ENCODE measurements around the gene MAPK6. TPM values are rescaled to one million over a fixed set of nuclear protein-coding genes. Genes with fewer than 3 reads are reported as not detected.
A peak's percentile ranks its signal among the peaks of the same experiment; 100 is the strongest.

The MAPK6 gene
- total and polyA plus RNA-seq, 9 of the 15 experiments (the other 6 are each of a cell fraction or from before 2014, with no cell fraction given): 28.5 to 97.1 (median 74.0) TPM

- TF ChIP-seq VEZF1 (CRISPR knock-in tag; IDR thresholded peaks at IDR 0.05) (peak; percentile 77), GATAD2A (IDR thresholded peaks at IDR 0.05) (peak; percentile 44; the same call in 1 of the 2 replicates), ZC3H8 (IDR thresholded peaks at IDR 0.05) (no peak), HEY1 (CRISPR knock-in tag; IDR thresholded peaks at IDR 0.05; ENCODE audit: borderline replicate concordance) (no peak), E2F5 (CRISPR knock-in tag; IDR thresholded peaks at IDR 0.05) (no peak), CREB1 (IDR thresholded peaks at IDR 0.05) (peak; percentile 94), CREB1 (CRISPR knock-in tag; IDR thresholded peaks at IDR 0.05) (peak; percentile 93), RBM14 (IDR thresholded peaks at IDR 0.05; ENCODE audit: borderline replicate concordance, insufficient read depth, low read depth, low read length) (no peak), SOX6 (IDR thresholded peaks at IDR 0.05) (peak; percentile 58; the same call in 1 of the 2 replicates), EP400 (IDR thresholded peaks at IDR 0.05) (peak; percentile 81), RB1 (IDR thresholded peaks at IDR 0.05; ENCODE audit: low read depth) (peak; percentile 82), SAP30 (IDR thresholded peaks at IDR 0.05; ENCODE audit: borderline replicate concordance, insufficient read depth, low read depth, low read length, poor library complexity, severe bottlenecking) (no peak), POLR2A (conservative IDR thresholded peaks at IDR 0.05) (peak; percentile 85), DMBX1 (CRISPR knock-in tag; IDR thresholded peaks at IDR 0.05; ENCODE audit: borderline replicate concordance) (0 out of 2 replicates have a peak, but pooled peaks have one; percentile 53), DACH1 (IDR thresholded peaks at IDR 0.05; ENCODE audit: partially characterized antibody) (no peak), ZNF347 (CRISPR knock-in tag; IDR thresholded peaks at IDR 0.05; ENCODE audit: low read depth) (no peak), RBM15 (IDR thresholded peaks at IDR 0.05; ENCODE audit: insufficient read depth, low read length) (no peak), HLTF (IDR thresholded peaks at IDR 0.05) (peak; percentile 74; the same call in 1 of the 2 replicates), ATF7 (IDR thresholded peaks at IDR 0.05) (peak; percentile 84; the same call in 1 of the 2 replicates), CLOCK (CRISPR knock-in tag; IDR thresholded peaks at IDR 0.05; ENCODE audit: borderline replicate concordance) (peak; percentile 53; the same call in 1 of the 2 replicates), GTF2A2 (tag; IDR thresholded peaks at IDR 0.05) (0 out of 2 replicates have a peak, but pooled peaks have one; percentile 33), ZBTB8A (IDR thresholded peaks at IDR 0.05; ENCODE audit: partially characterized antibody) (no peak)
Observed at GRCh38 chr15:52018693-52019393, at the start of gene MAPK6 (continued).

Measured in K562 (cell line).